ENCODE results near the gene PAPPA2.

GRCh38 chr1:176579087-176579486 lies 116.1 kb downstream of the PAPPA2 start:
- TF ChIP-seq POLR2A (IDR thresholded peaks at IDR 0.05) (no peak), POLR2AphosphoS5 (IDR thresholded peaks at IDR 0.05) (no peak), EP300 (IDR thresholded peaks at IDR 0.05) (no peak)
- TF ChIP-seq, protein P1, sequence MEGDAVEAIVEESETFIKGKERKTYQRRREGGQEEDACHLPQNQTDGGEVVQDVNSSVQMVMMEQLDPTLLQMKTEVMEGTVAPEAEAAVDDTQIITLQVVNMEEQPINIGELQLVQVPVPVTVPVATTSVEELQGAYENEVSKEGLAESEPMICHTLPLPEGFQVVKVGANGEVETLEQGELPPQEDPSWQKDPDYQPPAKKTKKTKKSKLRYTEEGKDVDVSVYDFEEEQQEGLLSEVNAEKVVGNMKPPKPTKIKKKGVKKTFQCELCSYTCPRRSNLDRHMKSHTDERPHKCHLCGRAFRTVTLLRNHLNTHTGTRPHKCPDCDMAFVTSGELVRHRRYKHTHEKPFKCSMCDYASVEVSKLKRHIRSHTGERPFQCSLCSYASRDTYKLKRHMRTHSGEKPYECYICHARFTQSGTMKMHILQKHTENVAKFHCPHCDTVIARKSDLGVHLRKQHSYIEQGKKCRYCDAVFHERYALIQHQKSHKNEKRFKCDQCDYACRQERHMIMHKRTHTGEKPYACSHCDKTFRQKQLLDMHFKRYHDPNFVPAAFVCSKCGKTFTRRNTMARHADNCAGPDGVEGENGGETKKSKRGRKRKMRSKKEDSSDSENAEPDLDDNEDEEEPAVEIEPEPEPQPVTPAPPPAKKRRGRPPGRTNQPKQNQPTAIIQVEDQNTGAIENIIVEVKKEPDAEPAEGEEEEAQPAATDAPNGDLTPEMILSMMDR (IDR thresholded peaks at IDR 0.05) = no peak

All from sigmoid colon (tissue), 4 donors.